Memory B cell (primary cell): ENCODE results near the gene HOXC10.

Experiments used
- ATAC-seq: fragments of 150-1000 bp; cut with Tn5 transposase; 2 replicates; pipeline ENCODE4 v1.10.0; 2021; ENCODE audit warnings: low read depth, mild to moderate bottlenecking, moderate library complexity
- DNase-seq, 2 donors: peaks; one replicate each; pipeline ENCODE4 v3.0.0; 2022; ENCODE audit warnings: low spot score in 2 of 2
- H3K27ac Mint-ChIP-seq: one replicate; pipeline ENCODE4 v1.8.0; 2022; ENCODE audit warnings: mild to moderate bottlenecking, moderate library complexity, mixed read lengths
- H3K27me3 Mint-ChIP-seq: one replicate; pipeline ENCODE4 v1.8.0; 2022; ENCODE audit warnings: mixed read lengths
- H3K36me3 Mint-ChIP-seq: one replicate; pipeline ENCODE4 v1.8.0; 2022; ENCODE audit warnings: mild to moderate bottlenecking, mixed read lengths
- H3K4me1 Mint-ChIP-seq: one replicate; pipeline ENCODE4 v1.8.0; 2022; ENCODE audit warnings: mixed read lengths
- H3K4me3 Mint-ChIP-seq: one replicate; pipeline ENCODE4 v1.8.0; 2022; ENCODE audit warnings: mild to moderate bottlenecking, moderate library complexity, mixed read lengths
- H3K9me3 Mint-ChIP-seq: one replicate; pipeline ENCODE4 v1.8.0; 2022; ENCODE audit warnings: mixed read lengths

The HOXC10 gene

DNA sequence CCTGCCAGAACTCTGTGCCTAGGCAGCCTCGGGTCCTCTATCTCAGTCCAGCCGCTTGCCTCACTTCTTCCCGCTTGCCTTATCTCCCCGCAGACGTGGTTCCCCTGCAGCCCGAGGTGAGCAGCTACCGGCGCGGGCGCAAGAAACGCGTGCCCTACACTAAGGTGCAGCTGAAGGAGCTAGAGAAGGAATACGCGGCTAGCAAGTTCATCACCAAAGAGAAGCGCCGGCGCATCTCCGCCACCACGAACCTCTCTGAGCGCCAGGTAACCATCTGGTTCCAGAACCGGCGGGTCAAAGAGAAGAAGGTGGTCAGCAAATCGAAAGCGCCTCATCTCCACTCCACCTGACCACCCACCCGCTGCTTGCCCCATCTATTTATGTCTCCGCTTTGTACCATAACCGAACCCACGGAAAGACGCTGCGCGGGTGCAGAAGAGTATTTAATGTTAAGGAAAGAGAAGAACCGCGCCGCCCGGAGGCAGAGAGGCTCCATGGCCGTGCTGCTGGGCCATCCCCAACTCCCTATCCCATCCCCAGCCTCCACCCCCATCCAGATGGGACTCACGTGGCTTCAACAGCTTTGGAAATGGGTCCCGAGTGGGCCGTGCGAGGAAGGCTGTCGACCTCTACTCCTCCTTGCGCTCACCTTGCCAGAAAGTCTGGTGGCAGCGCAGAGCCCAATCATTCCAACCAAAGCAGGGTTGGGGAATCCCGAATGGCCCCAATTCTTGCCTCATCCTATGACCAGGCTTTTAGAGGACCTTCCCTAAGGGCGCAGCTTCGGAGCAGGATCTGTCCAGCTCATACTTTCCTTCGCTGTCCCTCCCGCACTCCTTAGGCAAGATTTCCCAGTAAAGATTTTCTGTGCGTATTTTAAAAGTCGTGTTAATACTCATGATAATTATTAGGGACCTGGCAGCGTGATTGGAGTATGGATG lies 39.8 kb upstream of the HOXC10 start:
- Mint-ChIP-seq H3K27me3 (peaks cover 41% of the 10 kb centered on the region), H3K4me1 (no peaks in the 10 kb centered on the region), H3K4me3 (no peak overlapping the region), H3K27ac (no peak overlapping the region), H3K36me3 (no peaks in the 10 kb centered on the region), H3K9me3 (no peaks in the 10 kb centered on the region)
- ATAC-seq (no peak), DNase-seq (no peak)

DNA sequence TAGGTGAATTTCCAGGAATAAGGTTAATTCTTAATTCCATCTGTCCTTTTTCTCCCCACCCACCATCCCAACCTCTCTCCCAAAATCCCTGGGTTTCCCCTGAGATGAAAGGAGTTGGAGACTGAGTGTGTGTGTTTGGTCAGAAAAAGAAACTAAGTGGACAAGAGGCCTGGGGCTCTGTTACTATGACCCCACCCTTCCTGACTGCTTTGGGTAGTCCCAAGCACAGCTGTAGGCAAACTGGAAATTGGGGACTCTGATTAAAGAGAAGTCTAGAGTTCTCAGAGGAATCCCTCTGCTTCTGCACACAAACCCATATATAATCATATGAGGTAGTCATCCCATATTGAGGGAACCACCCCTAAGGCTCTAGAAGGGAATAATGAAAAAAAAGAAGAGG lies 37.2 kb upstream of the HOXC10 start:
- Mint-ChIP-seq H3K4me3 (no peak overlapping the region), H3K4me1 (peaks cover 4% of the 10 kb centered on the region), H3K27me3 (peaks cover 38% of the 10 kb centered on the region), H3K9me3 (no peaks in the 10 kb centered on the region), H3K36me3 (no peaks in the 10 kb centered on the region), H3K27ac (no peak overlapping the region)
- ATAC-seq (no peak), DNase-seq (no peak)

DNA sequence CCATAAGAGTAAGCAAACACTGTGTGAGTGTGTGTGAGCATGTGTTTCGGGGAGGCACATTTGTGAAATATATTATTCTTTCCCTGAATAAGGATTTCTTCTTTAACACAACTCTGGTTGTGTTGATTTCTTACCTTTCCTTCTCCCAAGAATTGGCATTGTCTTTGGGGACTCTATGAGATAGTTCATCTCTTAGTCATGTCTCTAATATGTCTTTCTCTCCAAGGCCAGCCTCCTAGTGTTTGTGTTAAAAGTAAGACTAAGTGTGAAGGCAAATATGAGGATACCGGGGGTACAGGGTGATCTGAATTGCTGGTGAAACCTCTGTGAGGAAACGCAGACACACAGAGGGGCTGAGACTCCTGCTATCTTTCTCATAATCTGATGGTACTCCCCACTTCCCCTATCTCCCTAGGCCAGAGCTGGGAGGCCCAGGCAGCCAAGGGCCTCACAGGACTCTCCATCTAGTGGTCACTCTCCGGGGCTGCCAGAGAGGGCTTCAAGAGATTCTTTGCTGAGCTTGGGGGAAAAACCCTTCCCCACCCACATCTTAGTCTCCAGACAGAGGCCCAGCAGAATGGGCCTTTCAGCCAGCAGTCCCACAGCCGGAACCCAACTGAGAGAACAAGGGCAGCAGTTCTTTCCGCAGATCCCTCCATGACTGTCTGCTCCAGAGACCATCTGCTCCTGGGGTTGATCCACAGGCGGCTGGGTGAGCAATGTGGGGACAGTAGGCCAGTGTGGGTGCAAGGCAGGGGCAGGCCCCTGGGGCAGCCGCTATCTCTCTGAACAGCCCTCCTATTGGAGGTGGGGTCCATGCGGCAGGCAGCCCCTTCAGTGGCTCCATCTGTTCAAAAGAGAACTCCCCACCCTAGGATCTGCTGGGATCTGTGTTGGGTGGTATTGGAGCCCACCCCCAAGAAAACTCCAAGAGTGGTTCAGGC lies 36.0 kb upstream of the HOXC10 start:
- ATAC-seq, result no peak

DNA sequence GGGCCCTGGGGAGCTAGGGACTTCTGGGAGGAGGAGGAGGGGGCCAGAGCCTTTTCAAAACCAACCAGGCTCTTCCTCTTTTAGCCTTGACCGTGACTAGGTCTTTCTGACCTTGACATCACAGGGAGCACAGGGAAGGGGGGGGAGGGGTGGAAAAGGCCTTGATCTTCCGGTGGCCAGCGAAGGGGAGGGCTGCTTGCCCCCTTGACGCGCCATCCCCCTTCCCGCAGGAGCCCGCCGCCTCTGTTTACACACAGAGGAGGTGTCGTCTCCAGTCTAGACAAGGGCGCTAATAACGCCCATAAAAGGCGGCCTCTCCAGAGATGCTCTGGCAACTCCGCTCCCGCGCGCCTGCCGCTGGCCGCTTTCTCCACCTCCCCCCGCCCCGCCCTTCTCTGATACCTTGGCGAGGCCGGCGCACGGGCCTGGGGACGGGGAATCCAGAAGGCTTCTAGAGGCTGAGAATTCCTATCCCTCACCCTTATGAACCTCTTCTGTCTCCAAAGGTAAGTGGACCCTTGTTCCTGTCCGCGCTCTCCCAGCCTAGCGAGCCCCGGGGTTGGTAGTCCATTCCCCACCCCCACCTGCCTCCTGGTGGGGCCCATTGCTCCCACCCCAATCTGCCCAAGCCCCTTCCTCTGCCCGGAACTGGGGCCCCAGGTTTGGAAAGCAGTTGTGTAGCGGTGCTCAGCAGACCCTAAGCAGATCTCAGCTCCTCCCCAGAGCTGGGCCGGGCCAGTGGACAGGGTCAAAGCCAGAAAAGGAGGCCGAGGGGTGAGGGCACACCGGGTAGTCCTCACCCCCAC lies 35.1 kb upstream of the HOXC10 start:
- Mint-ChIP-seq H3K27me3 (peaks cover 39% of the 10 kb centered on the region), H3K27ac (no peak overlapping the region), H3K36me3 (no peaks in the 10 kb centered on the region), H3K9me3 (peaks cover 2% of the 10 kb centered on the region), H3K4me3 (no peak overlapping the region), H3K4me1 (peaks cover 4% of the 10 kb centered on the region)
- ATAC-seq, result no peak
- DNase-seq, result no peak

More for the DNA sequence above, 36.0 kb upstream of the HOXC10 start:
- Mint-ChIP-seq H3K4me1 (peaks cover 4% of the 10 kb centered on the region), H3K27me3 (peaks cover 39% of the 10 kb centered on the region), H3K9me3 (peaks cover 2% of the 10 kb centered on the region), H3K4me3 (no peak overlapping the region), H3K36me3 (no peaks in the 10 kb centered on the region), H3K27ac (no peak overlapping the region)
- no peak for DNase-seq

DNA sequence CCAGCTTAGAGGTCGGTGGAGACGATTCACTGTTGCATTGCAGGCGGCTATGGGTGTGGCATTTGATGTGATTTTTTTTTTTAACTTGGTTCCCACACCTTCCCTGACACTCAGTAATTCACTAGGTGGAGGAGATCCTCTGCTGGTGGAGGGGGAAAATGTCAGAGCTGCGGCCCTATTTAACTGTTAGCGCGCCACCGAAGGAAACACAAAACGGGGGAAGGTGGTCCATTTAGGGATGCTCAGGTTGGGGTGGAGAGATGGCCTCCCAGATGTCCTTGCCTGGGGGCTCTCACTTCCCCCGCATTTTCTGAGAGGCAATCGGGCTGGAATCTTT lies 34.5 kb upstream of the HOXC10 start:
- no peaks in the 10 kb centered on the region for H3K36me3 Mint-ChIP-seq
- H3K4me3 Mint-ChIP-seq, result no peak overlapping the region
- H3K27me3 Mint-ChIP-seq, result peaks cover 37% of the 10 kb centered on the region
- no peak overlapping the region for H3K27ac Mint-ChIP-seq
- peaks cover 2% of the 10 kb centered on the region for H3K9me3 Mint-ChIP-seq
- ATAC-seq (no peak), DNase-seq (no peak)
- H3K4me1 Mint-ChIP-seq, result peaks cover 4% of the 10 kb centered on the region

DNA sequence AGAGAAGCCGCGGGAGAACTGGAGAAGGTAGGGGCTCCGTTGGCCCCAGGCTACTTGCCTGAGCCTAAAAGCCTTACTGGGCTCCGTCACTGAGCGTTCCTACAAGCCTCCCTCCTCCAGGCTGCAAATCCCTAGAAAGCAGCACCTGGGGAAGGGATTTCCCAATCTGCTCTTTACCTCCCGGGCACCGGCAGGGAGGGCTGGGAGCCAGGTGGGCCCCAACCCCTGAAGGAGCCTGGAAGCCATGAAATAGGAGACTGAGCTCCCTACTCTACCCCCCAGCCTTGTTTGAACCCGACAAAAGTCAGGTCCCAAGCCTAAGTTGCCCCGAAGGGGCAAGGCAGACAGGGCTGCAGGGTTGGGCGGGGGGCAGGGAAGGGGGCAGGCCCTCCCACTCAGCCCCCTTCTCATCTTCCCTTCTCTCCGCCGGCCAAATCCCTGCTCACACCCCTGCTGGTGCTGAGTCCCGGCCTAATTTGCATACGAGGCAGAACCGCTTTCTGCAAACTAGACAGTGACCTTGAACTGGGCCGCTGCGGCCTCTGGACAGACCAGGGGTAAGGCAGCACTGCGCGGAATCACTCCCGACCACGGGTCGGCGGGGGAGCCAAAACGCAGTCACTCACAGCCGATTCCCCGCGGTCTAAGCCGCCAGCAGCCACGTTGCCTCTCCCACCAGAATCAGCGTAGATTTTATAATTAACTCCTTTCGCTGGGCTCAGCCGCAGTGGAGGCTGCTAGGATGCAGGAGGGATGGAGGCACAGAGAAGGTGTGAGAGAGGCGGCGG lies 34.0 kb upstream of the HOXC10 start:
- H3K4me3 Mint-ChIP-seq, result no peak overlapping the region
- H3K27ac Mint-ChIP-seq, result peak overlapping the region; percentile 47
- peaks cover 35% of the 10 kb centered on the region for H3K27me3 Mint-ChIP-seq
- DNase-seq, result no peak
- ATAC-seq, result no peak
- H3K9me3 Mint-ChIP-seq, result peaks cover 4% of the 10 kb centered on the region
- peaks cover 7% of the 10 kb centered on the region for H3K4me1 Mint-ChIP-seq
- H3K36me3 Mint-ChIP-seq, result peaks cover 2% of the 10 kb centered on the region

DNA sequence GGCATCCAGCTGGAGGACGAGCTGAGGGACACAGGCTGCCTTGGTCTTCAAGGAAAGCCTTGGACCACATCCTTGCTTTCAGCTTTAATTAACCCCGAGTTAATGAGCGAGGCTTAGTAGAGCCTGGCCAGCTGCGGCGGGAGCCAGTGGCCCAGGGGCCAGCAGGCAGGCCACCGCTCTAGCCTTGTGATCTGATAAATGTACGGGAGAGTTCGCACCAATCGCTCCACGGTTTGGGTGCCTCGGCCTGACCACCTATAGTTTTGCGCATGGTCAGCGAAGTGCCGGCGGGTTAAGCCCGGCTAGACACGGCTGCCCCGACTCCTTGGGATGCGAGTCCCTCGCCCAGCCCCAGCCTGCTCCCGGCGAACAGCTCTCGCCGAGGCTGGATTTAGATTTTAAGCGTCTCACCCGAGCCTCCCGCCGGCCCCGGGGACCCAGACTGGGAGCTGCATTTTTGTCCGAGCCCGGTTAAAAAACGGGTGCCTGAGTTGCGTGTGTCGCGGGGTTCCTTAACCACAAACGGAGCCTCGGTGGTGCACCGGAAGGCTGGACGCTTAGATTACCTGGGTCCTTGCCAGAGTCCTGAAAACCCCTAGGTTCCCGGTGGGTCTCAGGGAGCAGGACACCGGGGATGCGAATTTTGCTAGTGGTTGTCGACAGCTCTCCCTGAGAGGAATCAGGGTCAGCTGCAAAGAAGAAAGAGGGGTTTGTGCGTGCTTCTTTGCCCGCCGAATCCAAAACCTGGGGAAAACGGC lies 33.2 kb upstream of the HOXC10 start:
- peaks cover 10% of the 10 kb centered on the region for H3K4me1 Mint-ChIP-seq

DNA sequence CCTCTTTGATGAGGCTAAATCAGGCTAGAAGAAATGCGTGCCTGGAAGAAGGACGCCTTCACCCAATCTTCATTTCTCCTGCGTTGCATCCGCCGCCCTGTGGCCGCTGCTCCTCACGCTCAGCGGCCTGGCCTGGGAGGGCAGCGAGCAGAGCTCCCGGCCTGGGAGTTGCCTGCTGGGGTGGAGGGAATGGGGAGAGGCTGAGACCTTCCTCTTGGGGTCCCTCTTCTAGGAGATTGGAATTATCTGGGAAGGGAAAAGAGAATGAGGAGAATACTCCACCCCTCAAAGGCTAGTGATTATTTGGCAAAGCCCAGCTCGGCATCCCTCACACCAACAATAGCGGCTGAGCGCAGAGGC lies 32.6 kb upstream of the HOXC10 start:
- H3K4me3 Mint-ChIP-seq, result no peak overlapping the region
- H3K27ac Mint-ChIP-seq, result peak overlapping the region; percentile 53
- H3K27me3 Mint-ChIP-seq, result peaks cover 33% of the 10 kb centered on the region
- DNase-seq (no peak), ATAC-seq (no peak)
- H3K4me1 Mint-ChIP-seq, result peaks cover 15% of the 10 kb centered on the region
- H3K36me3 Mint-ChIP-seq, result peaks cover 3% of the 10 kb centered on the region
- peaks cover 4% of the 10 kb centered on the region for H3K9me3 Mint-ChIP-seq

More for the DNA sequence above, 33.2 kb upstream of the HOXC10 start:
- H3K9me3 Mint-ChIP-seq, result peaks cover 4% of the 10 kb centered on the region
- no peak for ATAC-seq
- peaks cover 3% of the 10 kb centered on the region for H3K36me3 Mint-ChIP-seq
- no peak for DNase-seq
- no peak overlapping the region for H3K4me3 Mint-ChIP-seq
- H3K27me3 Mint-ChIP-seq, result peaks cover 33% of the 10 kb centered on the region
- peak overlapping the region; percentile 53 for H3K27ac Mint-ChIP-seq

DNA sequence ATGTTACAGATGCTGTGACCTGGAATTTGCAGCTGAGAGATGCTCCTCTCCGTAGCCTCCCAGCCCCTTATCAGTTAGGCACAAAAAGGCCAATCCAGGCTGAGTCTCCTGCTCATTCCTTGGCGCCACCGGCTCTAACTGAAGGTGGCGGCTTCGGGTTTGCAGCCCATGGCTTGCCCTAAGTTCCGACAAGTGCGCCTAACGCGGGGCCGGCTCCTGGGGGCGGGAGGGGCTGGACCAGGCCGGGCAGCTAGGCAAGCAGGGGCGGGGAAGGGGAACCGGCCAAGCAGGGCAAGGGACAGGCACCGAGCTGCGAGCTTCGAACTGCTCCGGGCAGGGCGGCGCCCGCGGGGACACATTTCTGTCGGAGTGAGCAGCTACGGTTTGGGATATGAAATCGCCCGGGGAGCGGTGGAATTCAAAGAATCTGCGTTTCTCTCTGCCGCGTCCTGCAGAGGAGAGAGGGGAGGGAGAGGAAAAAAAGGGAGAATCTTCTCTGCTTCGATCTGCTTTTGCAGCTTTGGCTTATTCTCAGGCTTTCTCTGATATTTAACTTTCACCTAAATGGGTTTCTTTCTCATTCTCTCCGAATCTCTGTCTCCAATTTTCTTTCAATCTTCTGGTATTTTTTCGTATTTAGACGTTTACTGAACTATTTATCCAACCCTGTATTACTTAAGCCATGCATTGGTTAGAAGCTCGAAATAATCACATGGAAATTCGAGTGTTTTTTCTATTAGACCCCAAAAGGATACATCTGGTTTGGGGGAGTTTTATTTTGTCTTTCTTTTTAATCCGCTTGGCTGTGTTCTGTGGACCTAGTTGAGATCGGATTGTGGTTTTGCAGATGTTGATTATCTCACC lies 31.8 kb upstream of the HOXC10 start:
- DNase-seq (no peak), ATAC-seq (no peak)
- Mint-ChIP-seq H3K27me3 (peaks cover 35% of the 10 kb centered on the region), H3K9me3 (peaks cover 4% of the 10 kb centered on the region), H3K4me3 (no peak overlapping the region), H3K36me3 (peaks cover 3% of the 10 kb centered on the region), H3K27ac (peak overlapping the region; percentile 73), H3K4me1 (peaks cover 15% of the 10 kb centered on the region)

DNA sequence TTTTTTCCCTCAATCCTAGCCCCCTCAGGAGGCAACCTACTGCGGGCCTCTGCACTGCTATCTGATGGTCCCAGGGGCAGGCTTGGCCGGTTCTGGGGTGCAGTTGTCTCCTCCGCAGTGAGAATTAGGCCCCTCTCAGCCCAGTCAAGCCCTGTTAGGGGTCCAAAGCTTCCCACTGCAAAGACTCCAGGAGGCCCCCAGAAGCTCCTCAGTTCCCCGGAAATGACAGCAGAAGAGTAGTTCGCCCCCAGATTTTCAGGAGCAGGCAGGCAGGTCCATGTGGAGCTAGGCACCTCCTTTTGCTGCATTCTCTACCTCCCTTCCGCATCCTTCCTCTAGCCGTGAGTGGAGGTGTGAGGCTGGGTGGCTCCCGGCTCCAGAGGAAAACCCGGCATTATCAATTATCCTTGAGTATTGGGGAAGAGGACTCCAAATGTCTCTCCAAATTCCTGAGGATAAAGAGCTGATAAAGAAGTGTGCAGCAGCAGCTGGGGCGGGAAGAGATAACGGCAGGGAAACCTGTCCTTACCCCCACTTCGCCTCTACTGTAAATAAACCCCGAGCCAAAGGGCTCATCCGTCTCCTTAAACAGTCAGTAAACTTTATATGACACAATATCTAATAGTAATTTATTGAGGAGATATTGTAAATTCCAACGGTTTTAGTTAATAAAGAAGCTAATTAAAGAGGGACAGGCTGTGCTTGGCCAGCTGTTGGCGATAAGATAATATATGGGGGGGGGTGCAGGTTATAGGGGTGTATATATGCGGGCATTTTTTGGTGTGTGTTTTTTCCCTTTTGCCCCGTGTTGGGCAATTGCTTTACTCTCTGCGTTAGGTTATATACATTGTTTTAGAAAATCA lies 30.9 kb upstream of the HOXC10 start:
- H3K4me3 Mint-ChIP-seq, result no peak overlapping the region

DNA sequence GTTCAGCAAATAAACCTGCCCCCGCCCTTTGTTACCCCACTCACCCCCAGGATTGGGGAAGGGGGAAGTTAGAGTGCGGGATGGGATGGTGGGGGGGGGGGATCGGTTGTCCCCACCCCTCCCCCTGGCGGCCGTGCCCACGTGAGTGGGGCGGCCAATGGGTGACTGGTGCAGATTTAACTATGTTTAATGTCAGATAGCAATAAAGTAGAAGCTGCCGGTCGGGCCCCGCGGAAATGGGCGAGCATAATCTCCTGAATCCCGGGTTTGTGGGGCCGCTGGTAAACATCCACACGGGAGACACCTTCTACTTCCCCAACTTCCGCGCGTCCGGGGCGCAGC lies 30.3 kb upstream of the HOXC10 start, which contains the start of gene HOXC12:
HOXC12 (plus strand) TSS at position 210 of the 342 bp plus-strand sequence; CDS start at position 237, 27 bp downstream.
- H3K4me3 Mint-ChIP-seq, result no peak within 1 kb of the TSS
- H3K36me3 Mint-ChIP-seq, result peaks cover 3% of the 10 kb centered on the region
- DNase-seq (no peak), ATAC-seq (no peak)
- peaks cover 15% of the 10 kb centered on the region for H3K4me1 Mint-ChIP-seq
- peaks cover 4% of the 10 kb centered on the region for H3K9me3 Mint-ChIP-seq
- H3K27me3 Mint-ChIP-seq, result peaks cover 38% of the 10 kb centered on the region
- peak within 1 kb of the TSS; percentile 73 for H3K27ac Mint-ChIP-seq

More for the DNA sequence above, 30.9 kb upstream of the HOXC10 start:
- H3K27me3 Mint-ChIP-seq, result peaks cover 37% of the 10 kb centered on the region
- peaks cover 4% of the 10 kb centered on the region for H3K9me3 Mint-ChIP-seq
- H3K27ac Mint-ChIP-seq, result peak overlapping the region; percentile 73
- H3K4me1 Mint-ChIP-seq, result peaks cover 15% of the 10 kb centered on the region
- no peak for DNase-seq
- H3K36me3 Mint-ChIP-seq, result peaks cover 3% of the 10 kb centered on the region
- ATAC-seq, result no peak
